Colonic mucosa (tissue), 4 donors: ENCODE measurements around the gene PLN. TPM values are rescaled to one million over a fixed set of nuclear protein-coding genes. Genes with fewer than 3 reads are reported as not detected.

Source experiments
- DNase-seq: peaks from one replicate; pipeline ENCODE4 v3.0.0-alpha.2; 2020
- H3K27ac ChIP-seq: fragments of 200-600 bp; one replicate; pipeline ENCODE4 v1.8.0; 2021
- H3K27me3 ChIP-seq: fragments of 200-600 bp; one replicate; pipeline ENCODE4 v1.8.0; 2021
- H3K36me3 ChIP-seq: fragments of 200-600 bp; one replicate; pipeline ENCODE4 v1.8.0; 2021
- H3K4me1 ChIP-seq: fragments of 200-600 bp; one replicate; pipeline ENCODE4 v1.8.0; 2021; ENCODE audit warnings: mild to moderate bottlenecking
- H3K4me3 ChIP-seq: fragments of 200-600 bp; one replicate; pipeline ENCODE4 v1.8.0; 2021
- H3K9ac ChIP-seq, 2 donors: one replicate each; pipeline ENCODE4 v1.7.0; 2013; ENCODE audit warnings: control low read depth in 2 of 2, low read depth in 2 of 2, low read length in 2 of 2
- H3K9me3 ChIP-seq: fragments of 200-600 bp; one replicate; pipeline ENCODE4 v1.8.0; 2021
- intact Hi-C: fragments of 100-400 bp; cut with DNase I; formaldehyde crosslinking; loops from one replicate; pipeline ENCODE4 v1.14.1; 2022
- total RNA-seq, 2 donors: library from RNA; stranded (reverse); fragmentation: NEBNext Ultra II Directional in 1 of 2; extraction: Animal tissue kit (Norgen Biotek cat#: 25700) in 1 of 2; gene quantifications; one replicate each; pipeline ENCODE4 v1.2.1, GENCODE V29; 2021
- TF ChIP-seq, protein P1 (sequence below): fragments of 200-600 bp; IDR thresholded peaks from one replicate; pipeline ENCODE4 v1.8.0; 2022; ENCODE audit warnings: antibody characterized with exemption, mild to moderate bottlenecking
- donor health status: healthy.
- donor health status: DM: no; HTN: no; CAD: no.
- donor health status: DM: no; HTN: no; CAD: no.

PLN gene
- total RNA-seq, 2 donors from 2014 or later, result 1.3 to 24.1 TPM

DNA sequence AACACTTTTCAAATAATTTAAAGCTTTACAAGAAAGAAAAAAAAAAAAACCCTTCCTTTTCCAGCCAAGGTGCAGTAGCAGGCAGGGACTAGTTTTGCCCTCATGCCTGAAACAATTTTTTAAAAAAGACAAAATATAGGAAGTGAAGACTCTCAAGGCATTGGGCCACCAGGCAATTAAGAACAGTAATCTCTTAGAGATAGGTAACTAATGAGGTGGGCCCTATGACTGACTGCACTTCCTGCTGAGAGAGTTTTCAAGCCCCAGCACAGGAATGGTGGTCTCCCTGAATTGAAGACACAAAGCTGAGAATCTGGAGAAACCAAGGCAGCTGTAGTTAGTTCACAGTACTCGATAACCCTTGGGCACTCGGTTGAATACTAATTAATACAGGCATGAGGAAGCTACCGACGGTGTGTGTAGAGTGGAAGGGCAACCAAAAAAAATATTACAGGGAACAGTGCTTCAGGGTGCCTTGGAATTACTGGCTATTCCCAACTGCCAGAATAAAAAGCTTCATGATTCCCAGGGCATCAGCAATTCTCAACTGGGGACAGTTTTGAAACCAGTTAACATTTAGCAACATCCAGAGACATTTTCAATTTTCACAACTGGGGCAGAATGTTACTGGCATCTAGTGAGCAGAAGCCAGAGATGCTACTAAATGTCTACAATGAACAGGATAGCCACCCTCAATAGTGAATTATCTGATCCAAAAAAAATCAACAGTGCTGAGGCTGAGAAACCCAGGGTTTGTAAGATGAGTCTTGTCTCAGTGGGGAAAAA, 36.0 kb upstream of the PLN start:
- intact Hi-C loops, result no loop called here
- Histone ChIP-seq H3K27me3 (no peaks in the 10 kb centered on the region), H3K9ac (no peak overlapping the region), H3K4me1 (no peaks in the 10 kb centered on the region), H3K36me3 (no peaks in the 10 kb centered on the region), H3K9me3 (no peaks in the 10 kb centered on the region), H3K27ac (no peak overlapping the region), H3K4me3 (no peak overlapping the region)
- TF ChIP-seq, protein P1, sequence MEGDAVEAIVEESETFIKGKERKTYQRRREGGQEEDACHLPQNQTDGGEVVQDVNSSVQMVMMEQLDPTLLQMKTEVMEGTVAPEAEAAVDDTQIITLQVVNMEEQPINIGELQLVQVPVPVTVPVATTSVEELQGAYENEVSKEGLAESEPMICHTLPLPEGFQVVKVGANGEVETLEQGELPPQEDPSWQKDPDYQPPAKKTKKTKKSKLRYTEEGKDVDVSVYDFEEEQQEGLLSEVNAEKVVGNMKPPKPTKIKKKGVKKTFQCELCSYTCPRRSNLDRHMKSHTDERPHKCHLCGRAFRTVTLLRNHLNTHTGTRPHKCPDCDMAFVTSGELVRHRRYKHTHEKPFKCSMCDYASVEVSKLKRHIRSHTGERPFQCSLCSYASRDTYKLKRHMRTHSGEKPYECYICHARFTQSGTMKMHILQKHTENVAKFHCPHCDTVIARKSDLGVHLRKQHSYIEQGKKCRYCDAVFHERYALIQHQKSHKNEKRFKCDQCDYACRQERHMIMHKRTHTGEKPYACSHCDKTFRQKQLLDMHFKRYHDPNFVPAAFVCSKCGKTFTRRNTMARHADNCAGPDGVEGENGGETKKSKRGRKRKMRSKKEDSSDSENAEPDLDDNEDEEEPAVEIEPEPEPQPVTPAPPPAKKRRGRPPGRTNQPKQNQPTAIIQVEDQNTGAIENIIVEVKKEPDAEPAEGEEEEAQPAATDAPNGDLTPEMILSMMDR, result no peak
- no peak for DNase-seq

DNA sequence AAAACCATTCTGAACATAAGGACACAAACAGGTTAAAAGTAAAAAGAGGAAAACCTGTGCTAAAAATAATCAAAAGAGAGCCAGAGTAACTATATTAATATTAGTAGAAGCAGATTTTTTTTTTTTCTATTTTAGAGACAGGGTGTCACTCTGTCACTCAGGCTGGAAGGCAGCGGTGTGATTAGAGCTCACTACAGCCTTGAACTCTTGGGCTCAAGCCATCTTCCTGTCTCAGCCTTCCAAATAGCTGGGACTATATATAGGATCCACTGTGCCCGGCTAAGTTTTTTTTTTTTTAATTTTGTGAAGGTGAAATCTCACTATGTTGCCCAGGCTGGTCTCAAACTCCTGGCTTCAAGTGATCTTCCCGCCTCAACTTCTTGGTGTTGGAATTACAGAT, 33.4 kb upstream of the PLN start:
- TF ChIP-seq, protein P1, result no peak
- Histone ChIP-seq H3K27ac (no peak overlapping the region), H3K27me3 (no peaks in the 10 kb centered on the region), H3K4me3 (no peak overlapping the region), H3K36me3 (no peaks in the 10 kb centered on the region), H3K4me1 (no peaks in the 10 kb centered on the region), H3K9ac (no peak overlapping the region), H3K9me3 (no peaks in the 10 kb centered on the region)
- DNase-seq, result no peak
- intact Hi-C loops, result no loop called here

DNA sequence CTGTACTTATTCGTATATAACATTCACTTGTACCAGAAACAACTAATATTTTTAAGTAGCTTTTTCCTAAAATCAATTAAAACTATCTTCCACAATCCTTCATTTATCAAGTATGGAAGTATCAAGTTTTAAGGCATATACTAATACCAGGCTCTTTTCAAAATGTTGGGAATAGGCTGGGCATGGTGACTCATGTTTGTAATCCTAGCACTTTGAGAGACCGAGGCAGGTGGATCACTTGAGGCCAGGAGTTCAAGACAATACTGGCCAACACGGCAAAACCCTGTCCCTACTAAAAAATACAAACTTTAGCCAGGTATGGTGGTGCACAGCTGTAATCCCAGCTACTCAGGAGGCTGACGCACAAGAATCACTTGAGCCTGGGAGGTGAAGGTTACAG, 25.7 kb upstream of the PLN start:
- no peak overlapping the region for H3K27ac ChIP-seq
- intact Hi-C loops, result no loop called here
- no peak overlapping the region for H3K4me3 ChIP-seq

DNA sequence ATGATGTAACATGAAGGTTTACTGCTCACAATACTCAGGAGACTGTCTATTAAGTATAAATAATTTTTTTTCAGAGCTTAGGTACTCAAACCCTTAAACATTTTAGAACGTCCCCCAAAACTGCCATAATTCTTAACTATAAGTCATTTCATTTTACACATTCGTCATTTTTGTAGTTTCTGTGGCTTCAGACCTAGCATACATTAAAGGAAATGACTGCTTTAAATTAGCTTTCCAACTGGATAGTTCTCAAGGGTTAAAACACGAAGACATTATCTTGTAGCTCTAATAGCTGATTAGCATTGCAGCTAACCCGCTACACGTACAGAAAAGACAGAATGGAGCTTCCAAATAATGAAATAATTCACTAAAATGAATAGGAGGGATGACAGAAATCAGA, 24.9 kb upstream of the PLN start:
- H3K4me3 ChIP-seq, result no peak overlapping the region
- intact Hi-C loops, result no loop called here
- DNase-seq, result no peak
- no peak overlapping the region for H3K9ac ChIP-seq
- H3K27me3 ChIP-seq, result no peaks in the 10 kb centered on the region
- H3K9me3 ChIP-seq, result no peaks in the 10 kb centered on the region
- H3K27ac ChIP-seq, result no peak overlapping the region
- TF ChIP-seq, protein P1, result no peak
- H3K4me1 ChIP-seq, result no peaks in the 10 kb centered on the region
- no peaks in the 10 kb centered on the region for H3K36me3 ChIP-seq

More for the DNA sequence above, 25.7 kb upstream of the PLN start:
- Histone ChIP-seq H3K27me3 (no peaks in the 10 kb centered on the region), H3K4me1 (no peaks in the 10 kb centered on the region), H3K9ac (no peak overlapping the region), H3K9me3 (no peaks in the 10 kb centered on the region), H3K36me3 (no peaks in the 10 kb centered on the region)
- no peak for DNase-seq
- TF ChIP-seq, protein P1, result no peak

DNA sequence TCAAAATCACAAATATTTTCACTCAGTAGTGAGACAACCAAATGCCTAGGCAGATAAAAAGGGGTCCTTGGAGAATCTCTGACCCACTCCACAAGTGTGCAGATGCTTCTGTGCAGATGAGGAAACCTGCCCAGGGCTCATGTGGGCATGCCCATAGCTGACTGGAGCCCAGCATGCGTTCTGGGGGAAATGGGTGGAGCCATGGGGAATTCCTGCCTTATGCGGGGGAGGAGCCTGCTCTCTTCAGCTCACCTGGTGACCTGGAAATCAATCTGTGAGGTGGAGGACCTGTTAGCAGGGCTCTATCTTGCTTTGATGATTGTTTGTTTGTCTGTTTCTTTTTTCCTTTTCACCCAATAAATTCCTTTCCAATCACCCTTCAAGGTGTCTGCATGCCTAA, 23.4 kb upstream of the PLN start:
- Histone ChIP-seq H3K36me3 (no peaks in the 10 kb centered on the region), H3K9ac (no peak overlapping the region), H3K4me1 (no peaks in the 10 kb centered on the region), H3K9me3 (no peaks in the 10 kb centered on the region), H3K27me3 (no peaks in the 10 kb centered on the region), H3K27ac (no peak overlapping the region), H3K4me3 (no peak overlapping the region)
- DNase-seq, result no peak
- intact Hi-C loops, result no loop called here
- TF ChIP-seq, protein P1, result no peak
